ENCODE measurements around the gene MTOR.

- TF ChIP-seq, protein P1, sequence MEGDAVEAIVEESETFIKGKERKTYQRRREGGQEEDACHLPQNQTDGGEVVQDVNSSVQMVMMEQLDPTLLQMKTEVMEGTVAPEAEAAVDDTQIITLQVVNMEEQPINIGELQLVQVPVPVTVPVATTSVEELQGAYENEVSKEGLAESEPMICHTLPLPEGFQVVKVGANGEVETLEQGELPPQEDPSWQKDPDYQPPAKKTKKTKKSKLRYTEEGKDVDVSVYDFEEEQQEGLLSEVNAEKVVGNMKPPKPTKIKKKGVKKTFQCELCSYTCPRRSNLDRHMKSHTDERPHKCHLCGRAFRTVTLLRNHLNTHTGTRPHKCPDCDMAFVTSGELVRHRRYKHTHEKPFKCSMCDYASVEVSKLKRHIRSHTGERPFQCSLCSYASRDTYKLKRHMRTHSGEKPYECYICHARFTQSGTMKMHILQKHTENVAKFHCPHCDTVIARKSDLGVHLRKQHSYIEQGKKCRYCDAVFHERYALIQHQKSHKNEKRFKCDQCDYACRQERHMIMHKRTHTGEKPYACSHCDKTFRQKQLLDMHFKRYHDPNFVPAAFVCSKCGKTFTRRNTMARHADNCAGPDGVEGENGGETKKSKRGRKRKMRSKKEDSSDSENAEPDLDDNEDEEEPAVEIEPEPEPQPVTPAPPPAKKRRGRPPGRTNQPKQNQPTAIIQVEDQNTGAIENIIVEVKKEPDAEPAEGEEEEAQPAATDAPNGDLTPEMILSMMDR (IDR thresholded peaks at IDR 0.05; ENCODE audit: insufficient read depth, low read depth, low read length) = no peak
- TF ChIP-seq EZH2 (IDR thresholded peaks at IDR 0.05; ENCODE audit: insufficient read depth, low read length) = no peak
These were observed at the start of gene MTOR for GRCh38 chr1:11262171-11263049.
